ENCODE results near the gene ARHGAP19.

DNA sequence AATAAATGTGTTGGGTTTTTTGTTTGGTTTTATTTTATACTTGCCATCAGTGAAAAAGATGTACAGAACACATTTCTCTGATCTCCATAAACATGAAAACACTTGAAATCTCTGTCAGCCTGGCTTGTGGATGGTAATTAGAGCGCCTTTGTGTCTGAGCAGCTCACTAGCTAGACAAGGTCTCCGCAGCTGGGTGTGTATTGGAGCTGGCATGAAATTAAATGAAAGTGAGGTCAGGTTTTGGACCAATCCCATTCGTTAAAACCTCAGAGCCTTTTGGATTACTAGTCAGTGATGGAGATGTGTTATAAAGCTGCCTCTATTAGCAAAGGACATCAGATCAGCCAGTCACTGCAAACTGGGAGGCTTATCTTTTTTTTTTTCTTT, 29.4 kb upstream of the ARHGAP19 start:
- TF ChIP-seq ESRRG (CRISPR knock-in tag; IDR thresholded peaks at IDR 0.05) (no peak), ZC3H10 (CRISPR knock-in tag; IDR thresholded peaks at IDR 0.05) (no peak)
